ENCODE data around the gene KLHDC4. TPM values are rescaled to one million over a fixed set of nuclear protein-coding genes. Genes with fewer than 3 reads are reported as not detected.

The KLHDC4 gene
- 33.8 to 44.1 TPM (median 39.2 TPM) in 5 replicates for total RNA-seq (2022; extraction: Qiagen RNA extraction; ENCODE audit: low read depth)

GRCh38 chr16:87765776-87766484 lies at the start of gene KLHDC4:
TSS of gene KLHDC4 (minus strand) at chr16:87765986. CDS start at chr16:87765890, 96 bp downstream.

Other genes with a start within 250 kb of the KLHDC4 start
- gene JPH3, start 163.5 kb downstream of the KLHDC4 start, total RNA-seq (2022; extraction: Qiagen RNA extraction; ENCODE audit: low read depth) = 1.4 to 2.6 TPM (median 2.1 TPM) in 5 replicates
- gene SLC7A5, start 103.5 kb upstream of the KLHDC4 start, total RNA-seq (2022; extraction: Qiagen RNA extraction; ENCODE audit: low read depth) = 713 to 1,009 TPM (median 915 TPM) in 5 replicates
- not detected in 5 replicates for gene CA5A, start 170.5 kb upstream of the KLHDC4 start, total RNA-seq (2022; extraction: Qiagen RNA extraction; ENCODE audit: low read depth)
- gene BANP, start 185.4 kb upstream of the KLHDC4 start, total RNA-seq (2022; extraction: Qiagen RNA extraction; ENCODE audit: low read depth) = 14.2 to 18.8 TPM (median 16.1 TPM) in 5 replicates